OCI-LY7 (cell line): ENCODE measurements around the gene CTSZ. TPM values are rescaled to one million over a fixed set of nuclear protein-coding genes. Genes with fewer than 3 reads are reported as not detected.

Experiments used
- BruUV-seq: library from RNA; stranded (reverse); fragments of 400-500 nt; replicated peaks from 2 replicates; lab custom pipeline; 2021; lab: Mats Ljungman, UMichigan
- CTCF ChIA-PET: fragments of 300-600 bp; sonication (Branson Sonifier 250); formaldehyde crosslinking; loops from one replicate; lab custom pipeline; 2022; ENCODE audit warnings: antibody characterized with exemption; ENCODE audit not compliant: unreplicated experiment; lab: Charles Lee
- POLR2A ChIA-PET: fragments of 300-600 bp; sonication (Branson Sonifier 250); formaldehyde crosslinking; loops from one replicate; lab custom pipeline; 2022; ENCODE audit warnings: antibody characterized with exemption; lab: Charles Lee
- DNase-seq: peaks from one replicate; pipeline ENCODE4 v3.0.0-alpha.2; 2015; ENCODE audit warnings: low spot score
- H2AFZ ChIP-seq: fragments of 200-600 bp; sonication (generic), shearing (Covaris generic); 2 replicates; pipeline ENCODE4 v1.6.1; 2014; ENCODE audit warnings: mild to moderate bottlenecking, antibody characterized with exemption, low read length, moderate library complexity
- H3K27ac ChIP-seq: fragments of 200-600 bp; sonication (generic); 2 replicates; pipeline ENCODE4 v1.5.1; 2014; ENCODE audit warnings: mixed run types, low read depth, mild to moderate bottlenecking, moderate library complexity, low read length, inconsistent platforms; ENCODE audit not compliant: poor library complexity, severe bottlenecking
- H3K36me3 ChIP-seq: fragments of 200-600 bp; sonication (generic); 2 replicates; pipeline ENCODE4 v1.6.1; 2014; ENCODE audit warnings: mild to moderate bottlenecking, antibody characterized with exemption, low read length, moderate library complexity, mixed read lengths; ENCODE audit not compliant: insufficient read depth
- H3K4me1 ChIP-seq: fragments of 200-600 bp; sonication (generic); 2 replicates; pipeline ENCODE4 v1.5.1; 2014; ENCODE audit warnings: mild to moderate bottlenecking, low read length; ENCODE audit not compliant: insufficient read depth, poor library complexity, severe bottlenecking
- H3K4me2 ChIP-seq: fragments of 200-600 bp; sonication (generic); 2 replicates; pipeline ENCODE4 v1.6.1; 2014; ENCODE audit warnings: mild to moderate bottlenecking, low read length
- H3K4me3 ChIP-seq: fragments of 200-600 bp; sonication (generic); 2 replicates; pipeline ENCODE4 v1.5.1; 2014; ENCODE audit warnings: mild to moderate bottlenecking, low read depth, low read length; ENCODE audit not compliant: poor library complexity, severe bottlenecking
- H3K79me2 ChIP-seq: fragments of 200-600 bp; sonication (generic); 2 replicates; pipeline ENCODE4 v1.6.1; 2016; ENCODE audit warnings: low read depth, mild to moderate bottlenecking, low read length, moderate library complexity, mixed read lengths; ENCODE audit not compliant: insufficient read depth
- H3K9me2 ChIP-seq: fragments of 200-600 bp; sonication (generic); 2 replicates; pipeline ENCODE4 v1.6.1; 2016; ENCODE audit warnings: mild to moderate bottlenecking, low read length, mixed read lengths; ENCODE audit not compliant: insufficient read depth
- H3K9me3 ChIP-seq: fragments of 200-600 bp; sonication (generic); 2 replicates; pipeline ENCODE4 v1.6.1; 2014; ENCODE audit warnings: mild to moderate bottlenecking, mixed run types, low read length, mixed read lengths
- H4K20me1 ChIP-seq: fragments of 200-600 bp; sonication (generic); 2 replicates; pipeline ENCODE4 v1.6.1; 2014; ENCODE audit warnings: mild to moderate bottlenecking, antibody characterized with exemption, low read length, moderate library complexity, mixed read lengths; ENCODE audit not compliant: insufficient read depth
- CTCF ChIP-seq: fragments of 200-600 bp; sonication (generic); conservative IDR thresholded peaks from 2 replicates; pipeline ENCODE4 v1.5.1; 2014; ENCODE audit warnings: mild to moderate bottlenecking, antibody characterized with exemption, low read length, moderate library complexity, mixed read lengths
- EZH2phosphoT487 ChIP-seq: fragments of 200-600 bp; sonication (generic); IDR thresholded peaks from 2 replicates; pipeline ENCODE4 v1.6.1; 2018; ENCODE audit warnings: low read depth, borderline replicate concordance, mild to moderate bottlenecking, mixed run types, antibody characterized with exemption, low read length, moderate library complexity, mixed read lengths
- intact Hi-C: fragments of 100-400 bp; cut with micrococcal nuclease; formaldehyde crosslinking; loops from one replicate; pipeline ENCODE4 v1.10.0; 2022; ENCODE audit not compliant: unreplicated experiment
- total RNA-seq, 2 experiments: library from RNA; depleted of rRNA in 1 of 2; stranded (reverse); fragments of >200 nt in 1 of 2; shearing (Covaris generic) in 1 of 2; gene quantifications; 2 replicates each; pipeline ENCODE4 v1.2.3, GENCODE V29; 2014 to 2022

Gene CTSZ
- total RNA-seq, 2 experiments from 2014 or later, result 50.5 to 114 TPM

GRCh38 chr20:59025086-59025485 lies 18.0 kb upstream of the CTSZ start:
- H3K4me3 ChIP-seq, result no peak overlapping the region
- H3K27ac ChIP-seq, result no peak overlapping the region
- TF ChIP-seq EZH2phosphoT487 (no peak), CTCF (no peak)
- ChIA-PET POLR2A (no interaction called here), CTCF (no interaction called here)
- H3K4me2 ChIP-seq, result no peak overlapping the region
- no peak overlapping the region for H2AFZ ChIP-seq
- no TSS peak for BruUV-seq
- peaks cover 80% of the 10 kb centered on the region for H3K36me3 ChIP-seq
- no peaks in the 10 kb centered on the region for H3K9me3 ChIP-seq
- no peak for DNase-seq
- peaks cover 46% of the 10 kb centered on the region for H3K79me2 ChIP-seq
- peaks cover 19% of the 10 kb centered on the region for H3K4me1 ChIP-seq
- intact Hi-C loops, result no loop called here
- peaks cover 32% of the 10 kb centered on the region for H4K20me1 ChIP-seq
- no peaks in the 10 kb centered on the region for H3K9me2 ChIP-seq

DNA sequence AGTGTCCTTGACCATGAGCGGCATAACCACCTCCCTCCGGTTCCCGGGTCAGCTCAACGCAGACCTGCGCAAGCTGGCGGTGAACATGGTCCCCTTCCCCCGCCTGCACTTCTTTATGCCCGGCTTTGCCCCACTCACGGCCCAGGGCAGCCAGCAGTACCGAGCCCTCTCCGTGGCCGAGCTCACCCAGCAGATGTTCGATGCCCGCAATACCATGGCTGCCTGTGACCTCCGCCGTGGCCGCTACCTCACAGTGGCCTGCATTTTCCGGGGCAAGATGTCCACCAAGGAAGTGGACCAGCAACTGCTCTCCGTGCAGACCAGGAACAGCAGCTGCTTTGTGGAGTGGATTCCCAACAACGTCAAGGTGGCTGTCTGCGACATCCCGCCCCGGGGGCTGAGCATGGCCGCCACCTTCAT lies 17.1 kb upstream of the CTSZ start:
- peaks cover 70% of the 10 kb centered on the region for H3K36me3 ChIP-seq
- no peak overlapping the region for H3K27ac ChIP-seq
- H4K20me1 ChIP-seq, result peaks cover 23% of the 10 kb centered on the region
- H3K79me2 ChIP-seq, result peaks cover 37% of the 10 kb centered on the region
- no peaks in the 10 kb centered on the region for H3K9me2 ChIP-seq
- H3K4me3 ChIP-seq, result no peak overlapping the region
- TF ChIP-seq EZH2phosphoT487 (no peak), CTCF (no peak)
- H3K4me2 ChIP-seq, result no peak overlapping the region
- ChIA-PET CTCF (no interaction called here), POLR2A (no interaction called here)
- intact Hi-C loops, result no loop called here
- DNase-seq, result no peak
- H3K9me3 ChIP-seq, result no peaks in the 10 kb centered on the region
- H2AFZ ChIP-seq, result no peak overlapping the region
- H3K4me1 ChIP-seq, result peaks cover 9% of the 10 kb centered on the region
- no TSS peak for BruUV-seq

DNA sequence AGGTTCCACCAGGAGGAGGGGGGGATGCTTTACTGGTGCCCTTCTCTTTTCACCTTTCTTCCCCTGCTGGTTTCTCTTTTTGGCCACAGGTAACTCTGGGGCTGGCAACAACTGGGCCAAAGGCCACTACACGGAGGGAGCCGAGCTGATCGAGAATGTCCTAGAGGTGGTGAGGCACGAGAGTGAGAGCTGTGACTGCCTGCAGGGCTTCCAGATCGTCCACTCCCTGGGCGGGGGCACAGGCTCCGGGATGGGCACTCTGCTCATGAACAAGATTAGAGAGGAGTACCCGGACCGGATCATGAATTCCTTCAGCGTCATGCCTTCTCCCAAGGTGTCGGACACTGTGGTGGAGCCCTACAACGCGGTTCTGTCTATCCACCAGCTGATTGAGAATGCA lies 16.6 kb upstream of the CTSZ start:
- Histone ChIP-seq H2AFZ (no peak overlapping the region), H4K20me1 (peaks cover 20% of the 10 kb centered on the region), H3K36me3 (peaks cover 65% of the 10 kb centered on the region), H3K4me2 (no peak overlapping the region), H3K9me2 (no peaks in the 10 kb centered on the region), H3K79me2 (peaks cover 32% of the 10 kb centered on the region), H3K4me1 (peaks cover 4% of the 10 kb centered on the region), H3K4me3 (no peak overlapping the region), H3K9me3 (no peaks in the 10 kb centered on the region), H3K27ac (no peak overlapping the region)
- intact Hi-C loops, result no loop called here
- no peak for TF ChIP-seq EZH2phosphoT487
- TF ChIP-seq CTCF, result no peak
- BruUV-seq, result no TSS peak
- ChIA-PET POLR2A (no interaction called here), CTCF (no interaction called here)
- DNase-seq, result no peak
